Thoracic aorta (tissue), 2 donors: ENCODE measurements around the gene CATSPER1. TPM values are rescaled to one million over a fixed set of nuclear protein-coding genes. Genes with fewer than 3 reads are reported as not detected.

Experiments
- ATAC-seq: fragments of 150-250 bp; one replicate; pipeline ENCODE4 v1.8.0; 2017; ENCODE audit warnings: low read depth; ENCODE audit not compliant: insufficient number of reproducible peaks, low FRiP score
- DNase-seq: peaks from one replicate; pipeline ENCODE4 v3.0.0-alpha.2; 2020; ENCODE audit warnings: low spot score
- H3K27ac ChIP-seq, 2 donors: fragments of 200-600 bp; sonication (generic); 1 replicate in 1 of 2; 2 replicates in 1 of 2; pipeline ENCODE4 v1.5.1; 2016; ENCODE audit warnings: mild to moderate bottlenecking in 2 of 2, moderate library complexity in 2 of 2
- H3K27me3 ChIP-seq: fragments of 200-600 bp; sonication (generic); replicated peaks from 2 replicates; pipeline ENCODE4 v1.6.0; 2016; ENCODE audit warnings: mild to moderate bottlenecking; ENCODE audit not compliant: insufficient read depth
- H3K36me3 ChIP-seq: fragments of 200-600 bp; sonication (generic); one replicate; pipeline ENCODE4 v1.5.1; 2016
- H3K4me1 ChIP-seq, 2 donors: fragments of 200-600 bp; sonication (generic); 1 replicate in 1 of 2; 2 replicates in 1 of 2; pipeline versions ENCODE4 v1.5.1 to v1.6.0; 2016; ENCODE audit warnings: low read depth in 2 of 2, mild to moderate bottlenecking in 1 of 2; ENCODE audit not compliant: control insufficient read depth in 1 of 2
- H3K4me3 ChIP-seq: fragments of 200-600 bp; sonication (generic); 2 replicates; pipeline ENCODE4 v1.5.1; 2016; ENCODE audit warnings: mild to moderate bottlenecking
- H3K9me3 ChIP-seq: fragments of 200-600 bp; sonication (generic); 2 replicates; pipeline ENCODE4 v1.5.1; 2016
- total RNA-seq, 2 donors: library from RNA; depleted of rRNA; stranded (reverse); fragments of >200 nt; gene quantifications; one replicate each; pipeline versions ENCODE4 v1.1.0 to v1.2.3, GENCODE V29; 2016
- TF ChIP-seq, protein P1 (sequence below): fragments of 200-600 bp; sonication (generic); IDR thresholded peaks from one replicate; pipeline ENCODE4 v1.5.1; 2019; ENCODE audit warnings: antibody characterized with exemption

The CATSPER1 gene
- total RNA-seq, 2 donors from 2014 or later, result not detected

DNA sequence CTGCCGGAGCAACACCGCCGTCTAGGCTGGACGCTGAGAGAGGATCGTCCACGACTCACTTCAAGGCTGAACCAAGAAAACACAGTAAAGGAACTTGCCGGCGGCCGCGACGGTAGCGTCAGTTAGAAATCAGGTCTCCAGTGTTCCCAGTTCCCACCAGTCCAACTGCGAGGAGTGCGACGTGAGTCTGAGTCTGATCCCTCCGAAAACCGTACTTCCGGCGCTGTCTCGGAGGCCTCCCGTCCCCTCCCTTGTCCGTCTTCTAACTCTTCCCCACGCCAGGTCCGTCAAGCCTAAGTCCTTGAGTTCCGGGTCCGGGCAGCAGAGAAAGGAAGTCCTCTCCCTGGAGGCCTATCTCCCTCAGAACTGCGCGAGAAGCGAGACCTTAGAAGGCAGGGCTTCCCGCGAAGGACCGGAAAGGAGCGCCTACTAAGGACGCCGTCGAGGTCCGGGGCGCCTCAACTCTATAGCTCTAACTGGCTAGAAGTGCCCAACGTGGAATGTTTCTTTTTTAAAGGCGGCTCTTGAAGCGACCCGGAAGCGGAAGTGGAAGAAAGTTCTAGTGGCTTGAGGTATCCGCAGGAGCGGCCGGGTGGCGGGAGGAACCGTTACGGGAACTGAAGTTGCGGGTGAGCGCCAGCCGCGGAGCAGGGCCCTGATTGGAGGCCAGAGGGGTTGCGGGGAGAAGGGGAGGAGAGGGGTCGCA, 24.2 kb downstream of the CATSPER1 start, which contains the start of the genes BANF1 and EIF1AD:
BANF1 (plus strand) TSS at position 562 of the 706 bp plus-strand sequence. CDS start 748 bp downstream, outside the sequence.
EIF1AD (minus strand) TSS at position 216 of the 706 bp plus-strand sequence. CDS start 1,768 bp downstream, outside the sequence.
- H3K27me3 ChIP-seq, result no peaks in the 10 kb centered on the region
- H3K4me1 ChIP-seq, result peaks cover 15 to 27% of the 10 kb centered on the region in 2 donors
- peak; percentile 77 for ATAC-seq
- DNase-seq, result peak; percentile 71
- H3K4me3 ChIP-seq, result peak within 1 kb of the TSS; percentile 85
- H3K9me3 ChIP-seq, result no peaks in the 10 kb centered on the region
- peaks cover 32% of the 10 kb centered on the region for H3K36me3 ChIP-seq
- TF ChIP-seq, protein P1, sequence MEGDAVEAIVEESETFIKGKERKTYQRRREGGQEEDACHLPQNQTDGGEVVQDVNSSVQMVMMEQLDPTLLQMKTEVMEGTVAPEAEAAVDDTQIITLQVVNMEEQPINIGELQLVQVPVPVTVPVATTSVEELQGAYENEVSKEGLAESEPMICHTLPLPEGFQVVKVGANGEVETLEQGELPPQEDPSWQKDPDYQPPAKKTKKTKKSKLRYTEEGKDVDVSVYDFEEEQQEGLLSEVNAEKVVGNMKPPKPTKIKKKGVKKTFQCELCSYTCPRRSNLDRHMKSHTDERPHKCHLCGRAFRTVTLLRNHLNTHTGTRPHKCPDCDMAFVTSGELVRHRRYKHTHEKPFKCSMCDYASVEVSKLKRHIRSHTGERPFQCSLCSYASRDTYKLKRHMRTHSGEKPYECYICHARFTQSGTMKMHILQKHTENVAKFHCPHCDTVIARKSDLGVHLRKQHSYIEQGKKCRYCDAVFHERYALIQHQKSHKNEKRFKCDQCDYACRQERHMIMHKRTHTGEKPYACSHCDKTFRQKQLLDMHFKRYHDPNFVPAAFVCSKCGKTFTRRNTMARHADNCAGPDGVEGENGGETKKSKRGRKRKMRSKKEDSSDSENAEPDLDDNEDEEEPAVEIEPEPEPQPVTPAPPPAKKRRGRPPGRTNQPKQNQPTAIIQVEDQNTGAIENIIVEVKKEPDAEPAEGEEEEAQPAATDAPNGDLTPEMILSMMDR, result no peak
- peak within 1 kb of the TSS; percentile 95 to 99 for H3K27ac ChIP-seq

DNA sequence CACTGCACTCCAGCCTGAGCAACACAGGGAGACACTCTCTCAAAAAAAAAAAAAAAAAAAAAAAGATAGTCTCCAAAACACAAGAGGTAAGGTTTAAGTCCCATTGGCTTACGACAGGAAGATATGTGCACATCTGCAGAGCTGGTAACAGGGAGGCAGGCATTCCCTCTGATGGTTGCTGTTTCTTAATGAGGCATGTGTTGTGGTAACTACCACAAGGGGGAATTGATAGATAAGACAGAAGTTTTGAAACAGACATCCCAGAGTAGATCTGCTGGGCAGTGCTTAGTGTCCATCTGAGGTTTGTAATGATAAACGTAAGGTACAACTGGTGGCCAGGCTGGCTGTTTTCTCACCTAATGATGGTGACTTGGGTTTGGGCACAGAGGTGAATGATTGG, 29.0 kb downstream of the CATSPER1 start:
- H3K36me3 ChIP-seq, result peaks cover 43% of the 10 kb centered on the region
- no peak overlapping the region for H3K27ac ChIP-seq
- DNase-seq (no peak), ATAC-seq (no peak)
- no peaks in the 10 kb centered on the region for H3K27me3 ChIP-seq
- no peaks in the 10 kb centered on the region for H3K9me3 ChIP-seq
- H3K4me3 ChIP-seq, result no peak overlapping the region
- H3K4me1 ChIP-seq, result peaks cover 9 to 19% of the 10 kb centered on the region in 2 donors
- TF ChIP-seq, protein P1, result no peak

DNA sequence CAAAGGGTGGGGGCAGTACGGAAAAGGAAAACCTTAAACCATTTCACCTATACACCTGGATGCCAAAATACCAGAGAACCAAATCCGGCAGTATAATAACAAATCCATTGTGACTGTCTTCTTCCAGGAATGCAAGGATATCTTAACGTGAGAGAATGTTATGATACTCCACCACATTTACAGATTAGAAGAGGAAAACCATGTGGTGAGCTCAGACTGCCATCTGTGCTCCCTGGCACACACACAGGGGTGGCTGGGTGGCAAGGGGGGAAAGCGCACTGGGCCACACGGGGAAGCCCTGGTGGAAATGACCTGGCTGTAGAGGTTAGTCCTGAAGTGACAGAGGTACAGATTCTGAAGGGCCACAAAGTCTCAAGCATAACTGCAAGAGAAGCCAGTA, 34.2 kb downstream of the CATSPER1 start:
- ATAC-seq (no peak), DNase-seq (no peak)
- Histone ChIP-seq H3K4me3 (no peak overlapping the region), H3K27me3 (no peaks in the 10 kb centered on the region), H3K27ac (no peak overlapping the region), H3K36me3 (peaks cover 11% of the 10 kb centered on the region), H3K9me3 (no peaks in the 10 kb centered on the region), H3K4me1 (no peaks in the 10 kb centered on the region)
- TF ChIP-seq, protein P1, result no peak

DNA sequence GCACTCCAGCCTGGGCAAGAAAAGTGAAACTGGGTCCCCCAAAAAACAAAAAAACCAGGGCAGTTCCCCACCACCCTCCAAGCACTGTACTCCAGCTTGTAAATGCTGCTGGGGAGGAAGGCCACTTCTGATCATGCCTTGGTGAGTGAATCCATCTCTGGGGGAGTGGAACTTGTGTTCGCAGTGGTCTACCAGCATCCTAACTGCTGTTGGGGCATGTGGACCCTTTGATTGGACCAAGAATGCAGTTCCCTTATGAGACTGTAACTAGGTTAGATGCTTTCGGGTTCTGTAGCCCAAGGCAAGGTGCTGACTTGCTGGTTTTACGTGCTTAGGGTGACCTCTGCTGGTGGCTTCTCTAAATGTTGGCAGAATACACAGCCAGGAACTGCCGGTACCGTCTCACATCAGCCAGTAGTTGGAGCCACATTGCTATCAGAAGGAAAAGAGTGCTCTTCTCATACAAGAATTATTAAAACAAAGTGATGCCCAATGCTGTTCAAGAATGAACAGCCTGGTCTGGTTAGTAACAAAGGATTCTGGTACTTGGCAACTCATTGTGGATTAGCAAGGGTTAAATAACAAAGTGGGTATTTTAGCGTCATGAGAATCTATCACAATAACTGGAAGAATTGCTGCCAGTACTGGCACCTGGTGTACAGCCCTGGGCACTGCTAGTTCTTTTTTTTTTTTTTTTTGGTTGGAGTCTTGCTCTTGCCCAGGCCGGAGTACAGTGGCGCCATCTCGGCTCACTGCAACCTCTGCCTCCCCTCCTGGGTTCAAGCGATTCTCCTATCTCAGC, 37.3 kb downstream of the CATSPER1 start:
- peak; percentile 94 for ATAC-seq
- Histone ChIP-seq H3K27me3 (no peaks in the 10 kb centered on the region), H3K36me3 (no peaks in the 10 kb centered on the region), H3K4me3 (no peak overlapping the region), H3K27ac (peak overlapping the region in 1 of 2 donors; percentile 14), H3K9me3 (no peaks in the 10 kb centered on the region), H3K4me1 (peaks cover 0 to 11% of the 10 kb centered on the region in 2 donors)
- peak; percentile 83 for DNase-seq
- TF ChIP-seq, protein P1, result peak; percentile 87

DNA sequence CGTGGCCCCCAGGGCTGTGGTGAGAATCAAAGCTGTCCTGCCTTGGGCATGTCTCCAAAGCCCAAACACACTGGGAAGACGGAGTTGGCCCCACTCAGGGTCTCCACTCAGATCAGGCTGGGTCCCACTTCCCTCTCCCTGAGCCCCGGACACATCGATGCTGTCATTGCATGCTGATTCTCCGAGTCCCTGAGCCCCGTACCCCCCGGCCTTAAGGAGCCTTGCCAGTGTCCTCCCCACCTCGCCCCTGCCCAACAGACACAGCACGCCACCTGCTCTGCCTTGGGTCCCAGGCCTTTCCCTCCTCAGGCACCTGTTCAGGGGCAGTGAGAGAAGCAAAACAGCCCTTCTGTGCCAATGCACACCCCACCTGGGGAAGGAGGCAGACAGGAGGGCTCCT, 38.9 kb downstream of the CATSPER1 start:
- ATAC-seq (no peak), DNase-seq (no peak)
- H3K27me3 ChIP-seq, result no peaks in the 10 kb centered on the region
- H3K9me3 ChIP-seq, result no peaks in the 10 kb centered on the region
- H3K27ac ChIP-seq, result no peak overlapping the region
- H3K4me1 ChIP-seq, result peaks cover 0 to 11% of the 10 kb centered on the region in 2 donors
- no peak overlapping the region for H3K4me3 ChIP-seq
- H3K36me3 ChIP-seq, result no peaks in the 10 kb centered on the region
- TF ChIP-seq, protein P1, result no peak
